Omental fat pad (tissue), 4 donors: ENCODE data around the gene PNMA1. TPM values are rescaled to one million over a fixed set of nuclear protein-coding genes. Genes with fewer than 3 reads are reported as not detected.

ENCODE experiments used
- ATAC-seq: fragments of 150-250 bp; one replicate; pipeline ENCODE4 v1.9.1; 2016; ENCODE audit warnings: mild to moderate bottlenecking, moderate library complexity; ENCODE audit not compliant: low FRiP score
- DNase-seq: peaks from one replicate; pipeline ENCODE4 v3.0.0-alpha.2; 2019; ENCODE audit warnings: low spot score
- CTCF ChIP-seq, 3 donors: fragments of 450-650 bp; IDR thresholded peaks; one replicate each; pipeline ENCODE4 v1.5.1; 2016 to 2017; ENCODE audit warnings: antibody characterized with exemption in 3 of 3, mild to moderate bottlenecking in 3 of 3, moderate library complexity in 2 of 3
- total RNA-seq, 4 donors: library from RNA; depleted of rRNA; stranded (reverse); fragments of >200 nt; gene quantifications; one replicate each; pipeline ENCODE4 v1.1.0, GENCODE V29; 2016

The PNMA1 gene
- total RNA-seq, 4 donors from 2014 or later, result 14.8 to 22.6 (median 20.1) TPM

- DNase-seq, result no peak
- no peak for ATAC-seq
- no peak for TF ChIP-seq CTCF (IDR thresholded peaks at IDR 0.05)
These were observed 29.6 kb downstream of the PNMA1 start for GRCh38 chr14:73684627-73685026.

GRCh38 chr14:73680821-73681220 is 33.4 kb downstream of the PNMA1 start:
- ATAC-seq, result no peak
- no peak for TF ChIP-seq CTCF (IDR thresholded peaks at IDR 0.05)
- no peak for DNase-seq

GRCh38 chr14:73678698-73679097 is 35.5 kb downstream of the PNMA1 start:
- TF ChIP-seq CTCF (IDR thresholded peaks at IDR 0.05), result no peak
- DNase-seq (no peak), ATAC-seq (no peak)

DNA sequence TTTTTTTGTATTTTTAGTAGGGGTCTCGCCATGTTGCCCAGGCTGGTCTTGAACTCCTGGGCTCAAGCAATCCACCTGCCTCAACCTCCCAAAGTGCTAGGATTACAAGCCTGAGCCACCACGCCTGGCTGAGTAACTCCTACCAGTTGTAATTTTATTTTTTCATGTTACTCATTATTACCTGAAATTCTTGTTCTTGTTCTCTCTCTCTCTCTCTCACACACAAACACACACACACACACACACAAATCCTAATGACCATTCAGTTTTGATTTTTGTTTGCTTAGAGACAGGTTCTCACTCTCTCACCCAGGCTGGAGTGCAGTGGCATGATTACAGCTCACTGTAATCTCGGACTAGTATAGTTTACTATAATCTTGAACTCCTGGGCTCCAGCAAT is 39.2 kb downstream of the PNMA1 start:
- TF ChIP-seq CTCF (IDR thresholded peaks at IDR 0.05), result no peak
- DNase-seq (no peak), ATAC-seq (no peak)

DNA sequence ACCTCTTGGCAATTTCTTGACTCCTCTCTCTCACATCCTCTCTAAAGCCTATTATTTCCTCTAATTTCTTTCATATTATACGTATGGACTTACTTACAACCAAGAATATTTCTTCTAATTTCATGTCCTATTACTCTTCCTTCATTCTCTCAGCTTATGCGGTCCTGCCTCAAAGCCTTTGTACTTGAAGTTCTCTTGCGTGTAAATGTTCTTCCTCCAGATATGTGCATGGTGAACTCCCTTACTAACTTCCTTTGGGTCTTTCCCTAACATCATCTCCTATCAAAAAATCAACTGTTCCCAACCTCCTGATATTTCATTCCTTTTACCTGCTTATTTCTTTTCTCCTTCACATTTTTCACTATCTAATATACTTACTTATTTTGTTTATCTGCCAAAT is 46.3 kb downstream of the PNMA1 start:
- no peak for TF ChIP-seq CTCF (IDR thresholded peaks at IDR 0.05)
- ATAC-seq, result no peak
- DNase-seq, result no peak

DNA sequence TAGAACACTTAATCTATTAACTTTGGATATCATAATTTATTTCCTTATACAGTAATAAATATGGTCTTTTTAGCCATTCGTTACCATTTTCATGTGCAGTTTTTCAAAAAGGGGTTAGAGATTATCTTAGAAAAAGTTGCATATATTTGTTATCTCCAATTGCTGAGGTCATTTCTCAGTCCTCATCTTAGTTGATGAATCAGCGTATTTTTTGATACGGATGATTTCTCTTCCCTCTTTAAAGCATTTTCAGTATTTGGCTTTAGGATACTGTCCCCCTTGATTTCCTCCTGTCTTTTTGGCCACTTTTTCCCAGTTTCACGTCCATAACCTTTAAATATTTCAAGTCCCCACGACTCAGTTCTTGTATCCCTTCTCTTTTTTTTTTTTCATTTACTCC is 47.6 kb downstream of the PNMA1 start:
- no peak for TF ChIP-seq CTCF (IDR thresholded peaks at IDR 0.05)
- no peak for ATAC-seq
- DNase-seq, result no peak

- no peak for DNase-seq
- TF ChIP-seq CTCF (IDR thresholded peaks at IDR 0.05), result no peak
- ATAC-seq, result no peak
These were observed 49.1 kb downstream of the PNMA1 start for GRCh38 chr14:73665130-73665529.
